Limb (tissue), 2 donors: ENCODE measurements around the gene CCBE1.
A peak's percentile ranks its signal among the peaks of the same experiment; 100 is the strongest.
"Not testable (repeated sequence)": the region's sequence is repeated elsewhere in the genome, so short reads cannot be mapped to it uniquely, and the experiment has no call there.

Experiments used
- DNase-seq, 2 donors: peaks; one replicate each; pipeline ENCODE4 v3.0.0-alpha.2; 2016; ENCODE audit errors: extremely low spot score in 2 of 2

Gene CCBE1

DNA sequence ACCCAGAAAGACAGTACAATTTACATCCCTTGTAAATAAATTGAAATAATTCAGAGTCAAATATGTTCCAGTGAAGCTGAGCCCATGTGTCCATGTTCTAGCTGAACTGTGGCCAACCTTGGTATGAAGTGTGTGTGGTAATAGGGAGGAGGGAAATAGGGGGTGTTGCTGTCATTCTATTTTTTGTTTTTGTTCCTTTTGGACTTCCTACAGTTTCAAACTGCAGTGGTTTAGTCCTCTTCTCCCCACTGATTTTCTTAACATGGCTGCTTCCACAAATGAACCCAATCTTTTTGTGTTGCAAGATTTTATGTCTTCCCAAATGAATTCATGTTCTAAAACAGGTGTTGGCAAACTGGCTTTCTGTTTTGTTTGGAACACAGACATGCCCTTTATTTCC, 156.9 kb downstream of the CCBE1 start:
- DNase-seq, result no peak

DNA sequence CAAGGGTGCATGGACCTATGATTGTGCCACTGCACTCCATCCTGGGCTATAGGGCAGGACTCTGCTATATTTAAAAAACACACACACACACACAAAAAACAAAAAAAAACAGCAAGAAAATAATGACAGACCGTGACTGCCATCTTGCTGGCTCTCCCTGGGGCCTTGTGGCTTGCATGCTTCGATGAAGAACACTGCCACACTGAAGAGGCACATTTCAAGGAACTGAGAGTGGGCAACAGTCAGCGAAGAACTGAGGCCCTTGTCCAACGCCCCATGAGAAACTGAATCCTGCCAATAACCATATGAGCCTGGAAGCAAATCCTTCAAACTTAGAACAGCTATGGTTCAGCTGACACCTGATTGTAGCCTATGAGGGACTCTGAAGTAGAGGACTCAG, 158.1 kb downstream of the CCBE1 start:
- DNase-seq, result no peak

- no peak for DNase-seq
Measured at GRCh38 chr18:59537579-59537978, 159.6 kb downstream of the CCBE1 start.

- no peak for DNase-seq
Measured at GRCh38 chr18:59536166-59536565, 161.1 kb downstream of the CCBE1 start.

DNA sequence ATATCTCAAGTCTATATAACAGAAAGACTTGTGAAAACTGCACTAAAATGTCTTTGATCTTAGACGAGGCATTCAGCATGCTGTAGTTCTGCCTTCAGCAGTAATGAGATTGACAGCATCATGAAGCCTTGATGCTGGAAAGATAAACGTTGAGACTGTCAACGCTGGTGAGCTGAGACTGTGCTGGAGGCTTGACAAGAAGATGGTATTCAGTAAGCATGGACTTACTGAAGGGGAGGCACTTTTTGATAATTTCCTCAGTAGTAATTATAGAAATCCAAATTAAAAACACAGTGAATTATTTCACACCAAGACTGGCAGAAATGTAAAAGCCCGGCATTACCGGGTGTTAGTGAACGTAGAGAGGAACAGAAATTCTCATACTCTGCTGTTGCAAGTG, 162.2 kb downstream of the CCBE1 start:
- DNase-seq, result no peak

DNA sequence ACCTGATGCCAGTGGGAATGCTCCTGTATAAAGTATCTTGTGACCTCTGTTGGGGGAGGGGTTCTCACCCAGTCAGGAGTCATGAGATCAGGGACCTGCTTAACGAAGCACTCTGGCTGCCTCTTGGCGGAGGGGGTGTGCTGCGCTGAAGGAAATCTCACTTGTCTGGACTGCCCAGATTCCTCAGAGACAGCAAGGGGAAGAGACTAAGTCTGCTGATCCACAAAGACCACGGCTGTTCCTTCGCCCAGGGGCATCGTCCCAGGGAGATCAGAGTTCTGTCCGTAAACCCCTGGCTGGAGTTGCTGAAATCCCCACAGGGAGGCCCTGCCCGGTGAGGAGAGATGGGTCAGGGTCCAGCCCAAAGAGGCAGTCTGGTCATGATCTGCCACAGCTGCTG, 168.4 kb downstream of the CCBE1 start:
- no peak for DNase-seq

DNA sequence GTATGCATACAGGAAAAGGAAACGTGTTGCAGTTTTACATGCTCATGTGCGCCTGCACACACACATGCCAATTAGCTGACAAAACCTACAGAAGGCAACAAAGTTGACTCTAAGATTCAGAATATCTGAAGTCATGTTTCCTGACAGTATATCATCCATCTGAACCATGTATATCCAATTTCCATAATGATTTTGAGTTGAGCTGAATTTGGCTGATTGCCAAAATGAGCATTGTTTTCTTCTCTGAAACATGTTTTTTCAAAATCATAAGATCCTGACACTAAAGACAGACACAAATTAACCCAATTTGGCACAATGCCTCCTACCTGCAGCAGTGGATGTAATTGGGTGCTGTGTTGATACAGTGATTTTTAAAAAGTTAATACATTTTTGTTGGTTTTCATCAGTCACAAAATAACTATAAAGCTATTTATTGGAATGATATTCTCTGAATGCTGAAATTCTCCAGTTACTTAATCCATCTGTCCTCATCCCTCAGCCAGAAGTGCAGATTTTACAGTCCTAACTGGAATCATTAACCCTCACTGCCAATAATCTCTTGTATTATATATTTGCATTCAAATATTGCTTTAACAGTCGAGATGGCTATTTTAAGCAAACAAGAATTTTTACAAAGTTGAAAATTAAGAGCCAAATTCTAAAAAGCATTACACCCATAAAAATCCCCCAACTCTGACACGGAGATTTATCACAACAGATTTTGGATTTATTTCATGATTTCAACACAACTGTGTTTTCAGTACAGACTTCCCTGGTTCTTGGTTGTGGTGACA, 176.5 kb downstream of the CCBE1 start:
- DNase-seq, result no peak

DNA sequence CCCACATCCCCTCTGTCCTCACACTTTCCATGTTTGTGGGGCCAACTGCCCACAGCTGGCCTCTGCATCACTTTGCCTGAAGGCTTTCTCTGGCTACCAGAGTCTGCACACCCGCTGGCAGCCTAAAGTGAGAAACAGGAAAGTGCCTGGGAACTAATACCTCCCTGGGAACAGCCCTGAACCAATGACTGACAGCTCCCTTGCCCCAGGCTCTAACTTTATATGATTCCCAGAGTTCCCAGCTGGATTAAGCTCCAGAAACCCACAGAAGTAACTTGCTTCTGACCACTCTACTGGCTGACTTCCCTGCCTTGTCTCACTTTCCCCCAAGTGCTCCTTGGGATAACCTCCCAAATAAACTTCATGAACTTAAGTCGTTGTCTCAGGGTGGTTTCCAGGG, 178.5 kb downstream of the CCBE1 start:
- DNase-seq, result no peak

DNA sequence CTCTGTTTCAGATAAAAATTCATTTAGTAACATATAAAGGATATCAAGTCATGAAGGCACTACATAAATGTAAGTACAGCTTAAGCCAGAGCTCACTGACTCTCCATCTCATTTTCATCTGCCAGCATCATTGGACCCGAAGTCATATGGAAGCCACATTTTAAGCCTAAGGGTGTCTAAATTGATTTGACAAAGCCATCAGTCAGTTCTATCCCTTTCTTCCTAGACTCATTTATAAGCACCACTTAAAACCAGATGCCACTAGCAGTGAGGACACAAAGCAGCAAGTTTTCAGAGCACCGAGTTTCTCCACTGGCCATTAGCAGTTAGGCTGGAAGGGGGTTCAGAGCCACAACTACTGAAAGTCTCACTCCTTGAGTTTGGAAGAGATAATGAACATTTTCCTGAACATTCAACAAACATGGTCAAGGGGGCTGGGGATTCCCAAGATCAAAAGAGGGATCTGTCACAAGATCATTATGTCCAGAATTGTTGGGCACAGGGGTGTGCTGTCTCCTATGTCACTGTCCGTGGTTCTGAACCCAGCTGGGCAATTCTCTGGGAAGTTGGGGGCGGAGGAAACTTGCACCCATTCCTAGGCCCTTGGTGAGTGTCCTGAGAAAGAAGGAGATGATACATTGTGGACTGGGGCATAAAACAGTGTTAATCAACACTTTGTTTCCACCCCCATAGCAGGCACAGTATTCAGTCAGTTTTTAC, 179.6 kb downstream of the CCBE1 start:
- peak in 1 of 2 donors; percentile 43 for DNase-seq

GRCh38 chr18:59516356-59517155, 180.7 kb downstream of the CCBE1 start:
- no peak for DNase-seq

GRCh38 chr18:59515956-59516355, 181.3 kb downstream of the CCBE1 start:
- not testable (repeated sequence) for DNase-seq

DNA sequence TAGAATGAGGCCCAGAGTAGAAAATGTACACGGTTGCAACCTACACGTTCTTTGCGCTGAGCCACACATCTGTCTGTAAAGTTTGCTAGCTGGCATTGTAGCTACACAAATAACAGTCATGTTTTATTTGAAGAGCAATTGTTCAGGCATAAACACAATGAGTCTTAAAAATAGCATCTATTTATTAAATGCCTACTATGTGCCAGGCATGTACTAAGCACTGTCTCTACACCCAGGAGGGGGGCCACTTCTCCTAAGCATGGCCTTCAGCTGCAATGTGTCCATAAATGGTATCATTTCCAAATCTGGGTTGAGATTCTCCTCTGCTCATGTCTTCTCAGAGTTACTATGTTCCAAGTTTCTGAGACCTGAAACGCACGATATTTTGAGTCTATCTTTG, 182.1 kb downstream of the CCBE1 start:
- DNase-seq, result no peak

DNA sequence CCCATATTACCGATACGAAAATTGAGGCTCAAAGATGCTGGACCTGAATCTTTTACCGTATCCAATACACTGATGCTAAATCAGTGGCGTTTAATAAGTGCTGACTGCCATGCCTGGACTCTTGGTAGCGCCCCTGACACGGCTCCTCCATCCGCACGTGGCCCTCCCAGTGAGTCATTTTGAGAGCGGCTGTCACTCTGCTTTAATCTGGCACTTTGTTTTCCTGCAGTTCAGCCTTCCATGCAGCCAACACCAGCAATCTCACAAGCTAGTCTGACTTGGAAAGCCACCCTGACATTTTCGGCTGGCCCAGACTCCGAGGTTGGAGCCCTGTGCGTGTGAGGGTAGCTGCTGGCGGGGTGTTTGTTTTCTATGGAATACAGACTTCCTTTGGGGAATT, 183.0 kb downstream of the CCBE1 start:
- peak in 1 of 2 donors; percentile 38 for DNase-seq

DNA sequence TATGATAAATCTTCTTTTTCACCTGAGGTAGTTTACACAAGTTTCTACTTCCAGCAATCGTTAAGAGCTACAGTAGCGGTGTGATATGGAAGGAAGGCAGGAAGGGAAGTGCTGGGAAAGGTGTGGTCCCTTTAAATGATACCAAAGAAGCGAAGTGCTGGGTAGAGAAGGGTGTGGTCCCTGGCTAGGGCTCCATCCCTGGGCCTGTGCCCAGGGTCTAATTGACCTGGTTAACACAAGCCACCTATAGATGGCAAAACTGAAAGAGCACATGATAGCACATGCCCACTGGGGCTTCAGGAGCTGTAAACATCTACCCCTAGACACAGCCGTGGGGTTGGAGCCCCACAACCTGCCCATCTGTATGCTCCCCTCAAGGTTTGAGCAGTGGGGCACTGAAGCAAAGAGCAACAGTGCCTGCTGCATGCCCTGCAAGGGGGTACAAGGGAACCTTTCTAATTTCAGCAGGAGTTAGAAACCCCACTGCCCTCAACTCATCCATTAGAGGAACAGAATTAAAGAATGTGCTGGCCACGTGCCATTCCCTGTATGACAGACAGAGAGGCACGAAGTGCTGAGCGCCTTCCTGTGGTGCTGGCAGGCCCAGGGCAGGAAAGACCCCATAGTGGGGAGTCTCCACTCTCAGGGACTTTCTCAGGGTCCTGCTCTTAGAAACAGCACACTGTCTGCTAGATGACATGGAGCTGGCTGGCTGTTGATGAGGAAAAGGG, 185.0 kb downstream of the CCBE1 start:
- DNase-seq, result no peak

DNA sequence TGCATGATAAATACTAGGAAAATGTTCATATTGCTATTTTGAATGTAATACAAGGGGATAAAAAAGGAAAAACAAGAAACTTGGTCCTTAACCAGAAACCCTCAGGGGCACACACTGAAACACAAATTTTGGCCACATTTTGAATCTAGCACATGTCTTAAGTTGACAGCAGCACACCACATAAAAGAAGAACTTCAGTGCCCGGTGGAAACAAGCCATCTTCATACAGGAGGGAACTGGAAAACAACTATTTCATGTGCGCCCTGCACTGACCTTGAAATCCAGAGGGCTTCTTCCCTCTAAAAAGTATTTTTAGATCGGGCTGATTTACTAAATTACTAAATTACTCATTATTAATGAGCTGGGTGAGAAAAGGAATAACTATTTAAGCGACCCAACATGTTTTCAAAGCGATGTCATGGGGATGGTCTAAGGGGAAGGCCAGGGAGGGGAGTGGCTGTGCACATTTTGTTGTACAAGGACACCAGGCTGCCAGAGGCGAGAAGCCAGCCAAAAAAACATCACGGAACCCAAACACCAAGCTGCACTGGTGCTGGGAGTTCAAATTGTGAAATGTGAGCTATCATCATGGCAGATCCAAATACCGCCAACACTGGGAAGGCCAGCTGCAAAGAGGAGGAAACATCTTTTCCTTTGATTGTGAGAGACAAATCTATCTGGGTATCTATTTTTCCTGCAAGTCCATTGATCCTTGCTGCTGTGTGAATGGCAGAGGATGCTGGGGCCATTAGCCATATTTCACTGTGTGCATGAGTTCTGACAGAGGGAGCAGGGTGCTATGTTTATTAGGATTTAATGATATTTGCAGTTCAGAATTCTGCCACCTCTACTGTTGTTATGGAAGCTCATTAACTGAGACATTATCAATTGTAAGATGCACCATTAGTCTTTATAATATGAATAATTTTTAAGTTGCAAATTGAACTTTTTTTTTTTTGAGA, 187.5 kb downstream of the CCBE1 start:
- no peak for DNase-seq

DNA sequence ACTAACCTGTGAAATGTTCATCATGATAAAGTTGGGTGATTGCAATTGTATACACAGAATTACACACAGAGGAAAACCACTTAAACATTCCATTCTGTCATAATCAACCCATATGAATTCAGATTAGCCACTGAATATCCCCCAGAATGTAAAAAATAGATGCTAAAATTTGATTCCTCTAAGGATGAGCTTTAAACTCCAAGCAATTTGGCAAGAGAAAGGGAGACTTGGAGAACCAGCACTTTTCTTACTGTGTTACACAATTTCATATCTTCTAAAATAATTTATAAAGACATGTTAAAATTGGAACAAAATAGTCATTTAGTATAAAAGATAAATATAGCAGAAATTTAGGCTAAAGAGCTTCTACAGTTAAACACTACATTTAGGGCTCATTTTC, 191.9 kb downstream of the CCBE1 start:
- DNase-seq, result no peak

DNA sequence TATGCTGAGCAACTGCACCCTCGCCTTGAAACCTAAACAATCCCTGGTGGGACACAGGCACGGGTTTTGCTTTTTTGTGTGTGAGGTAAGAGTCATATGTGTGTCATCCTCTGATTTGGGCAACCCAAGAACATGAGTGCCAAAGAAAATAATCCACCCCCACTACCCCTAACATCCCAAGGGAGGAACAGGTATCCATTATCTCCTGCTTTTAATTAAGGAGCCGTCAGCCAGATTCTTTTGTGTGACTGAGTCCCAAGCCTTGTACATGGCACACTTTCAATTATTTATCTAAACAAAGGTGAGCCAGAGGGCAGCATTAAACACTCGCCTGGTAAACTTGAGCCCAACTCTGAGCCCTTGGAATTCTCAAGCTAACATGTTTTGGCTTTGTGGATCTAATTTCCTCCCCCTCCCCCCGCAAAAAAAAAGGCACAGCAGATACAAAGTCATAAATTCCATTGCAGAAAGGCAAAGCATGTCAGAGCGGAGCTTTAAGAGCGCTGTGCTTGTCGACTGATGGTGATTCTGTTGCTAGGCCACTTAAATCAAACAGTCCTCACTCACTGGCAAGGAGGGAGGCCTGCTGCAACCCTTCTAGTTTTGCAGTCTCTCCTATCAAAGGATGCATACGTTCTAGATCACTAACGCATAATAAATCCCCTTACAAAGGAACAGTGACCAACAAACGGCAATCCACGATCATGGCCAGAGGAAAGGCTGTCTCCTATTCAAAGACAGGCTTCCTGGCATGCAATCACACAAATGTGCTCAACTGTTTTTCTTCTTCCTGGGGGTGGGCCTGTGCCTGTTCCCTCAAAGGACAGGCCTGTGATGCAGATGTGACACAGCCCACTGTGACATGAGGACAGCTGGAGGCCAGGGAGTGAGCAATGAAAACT, 194.7 kb downstream of the CCBE1 start:
- peak; percentile 65 to 86 for DNase-seq

DNA sequence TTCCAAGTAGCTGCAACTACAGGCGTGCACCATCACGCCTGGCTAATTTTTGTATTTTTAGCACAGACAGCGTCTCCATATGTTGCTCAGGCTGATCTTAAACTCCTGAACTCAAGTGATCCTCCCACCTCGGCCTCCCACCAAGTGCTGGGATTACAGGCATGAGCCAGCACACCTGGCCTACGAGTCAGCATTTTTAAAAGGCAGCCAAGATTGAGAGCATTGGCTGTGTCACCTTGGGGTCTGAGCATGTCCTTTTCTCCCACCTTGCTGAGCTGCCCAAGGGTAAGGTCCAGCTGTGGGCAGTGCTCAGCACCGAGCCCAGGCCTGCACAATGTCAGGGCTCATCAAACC, 195.3 kb downstream of the CCBE1 start:
- DNase-seq, result peak in 1 of 2 donors; percentile 43

GRCh38 chr18:59500765-59501164, 196.5 kb downstream of the CCBE1 start:
- DNase-seq, result no peak
